GM12878 (cell line): ENCODE results near the gene DNMT1. TPM values are rescaled to one million over a fixed set of nuclear protein-coding genes. Genes with fewer than 3 reads are reported as not detected.
A peak's percentile ranks its signal among the peaks of the same experiment; 100 is the strongest.

ENCODE experiments used
- CBX3 ChIP-seq: fragments of 200-600 bp; sonication (generic); IDR thresholded peaks from 2 replicates; pipeline ENCODE4 v1.6.1; 2016; ENCODE audit warnings: low read depth, borderline replicate concordance
- CHD1 ChIP-seq: IDR thresholded peaks from 2 replicates; pipeline ENCODE4 v1.6.1; 2012; ENCODE audit warnings: low read depth, low read length, improper control_type of control experiment
- CREM ChIP-seq: IDR thresholded peaks from 2 replicates; pipeline ENCODE4 v1.6.1; 2014; ENCODE audit warnings: antibody characterized with exemption, low read depth
- CUX1 ChIP-seq: IDR thresholded peaks from 2 replicates; pipeline ENCODE4 v1.6.1; 2012; ENCODE audit warnings: improper control_type of control experiment, low read depth, low read length; ENCODE audit not compliant: insufficient replicate concordance
- EGR1 ChIP-seq, 2 experiments: IDR thresholded peaks; 1 replicate in 1 of 2; 2 replicates in 1 of 2; pipeline ENCODE4 v1.6.1; 2011 to 2012; ENCODE audit warnings: low read depth in 2 of 2, low read length in 2 of 2, borderline replicate concordance in 1 of 2, mild to moderate bottlenecking in 1 of 2, moderate library complexity in 1 of 2
- EP300 ChIP-seq, 2 experiments: fragments of 150-350 bp in 1 of 2; IDR thresholded peaks; 2 replicates each; pipeline ENCODE4 v1.6.1; 2011 to 2012; ENCODE audit warnings: low read depth in 2 of 2, low read length in 2 of 2, borderline replicate concordance in 1 of 2, improper control_type of control experiment in 1 of 2, inconsistent platforms in 1 of 2; ENCODE audit not compliant: control insufficient read depth in 1 of 2
- ETV6 ChIP-seq, 2 experiments: fragments of 450-650 bp in 1 of 2; IDR thresholded peaks in 1 of 2; conservative IDR thresholded peaks in 1 of 2; 2 replicates each; pipeline ENCODE4 v1.6.1; 2014; ENCODE audit warnings: antibody characterized with exemption in 1 of 2, borderline replicate concordance in 1 of 2, low read depth in 1 of 2, mild to moderate bottlenecking in 1 of 2, moderate library complexity in 1 of 2
- IRF3 ChIP-seq: fragments of 450-650 bp; IDR thresholded peaks from 2 replicates; pipeline ENCODE4 v1.6.1; 2014; ENCODE audit warnings: mild to moderate bottlenecking
- MEF2B ChIP-seq: fragments of 450-650 bp; IDR thresholded peaks from 2 replicates; pipeline ENCODE4 v1.6.1; 2018; ENCODE audit warnings: mild to moderate bottlenecking, moderate library complexity; ENCODE audit not compliant: partially characterized antibody, poor library complexity, severe bottlenecking
- PML ChIP-seq: IDR thresholded peaks from 2 replicates; pipeline ENCODE4 v1.6.1; 2012; ENCODE audit warnings: low read length, inconsistent platforms
- PRDM15 ChIP-seq: fragments of 450-650 bp; formaldehyde crosslinking; IDR thresholded peaks from 2 replicates; pipeline ENCODE4 v1.4.0; 2020; ENCODE audit warnings: mild to moderate bottlenecking, moderate library complexity
- SMAD5 ChIP-seq: IDR thresholded peaks from 2 replicates; pipeline ENCODE4 v1.6.1; 2016; ENCODE audit warnings: antibody characterized with exemption, low read depth
- SMARCA5 ChIP-seq: fragments of 450-650 bp; IDR thresholded peaks from 2 replicates; pipeline ENCODE4 v1.6.1; 2017; ENCODE audit warnings: mild to moderate bottlenecking
- SMC3 ChIP-seq: IDR thresholded peaks from 2 replicates; pipeline ENCODE4 v1.6.1; 2011; ENCODE audit warnings: low read length, improper control_type of control experiment, borderline replicate concordance
- SP1 ChIP-seq: IDR thresholded peaks from one replicate; pipeline ENCODE4 v1.6.1; 2011; ENCODE audit warnings: low read depth, low read length
- SUZ12 ChIP-seq: fragments of 200-600 bp; sonication (generic); IDR thresholded peaks from one replicate; pipeline ENCODE4 v1.6.1; 2018; ENCODE audit warnings: antibody characterized with exemption, mild to moderate bottlenecking; ENCODE audit not compliant: unreplicated experiment
- YY1 ChIP-seq: IDR thresholded peaks from 2 replicates; pipeline ENCODE4 v1.6.1; 2011; ENCODE audit warnings: low read depth, mild to moderate bottlenecking, low read length
- ZSCAN29 ChIP-seq: fragments of 450-650 bp; IDR thresholded peaks from 2 replicates; pipeline ENCODE4 v1.6.1; 2017; ENCODE audit warnings: mild to moderate bottlenecking, moderate library complexity
- polyA plus RNA-seq, 11 experiments: library from polyadenylated mRNA; depleted of rRNA in 4 of 11; unstranded in 6 of 11; stranded (reverse) in 5 of 11; fragments of >200 nt; fragmentation: Nextera tagmentation in 4 of 11; fragmentation: Illumina TruSeq in 1 of 11; extraction: Ambion mirVana in 4 of 11; extraction: Trizol in 1 of 11; gene quantifications; 1 replicate in 1 of 11; 2 replicates in 10 of 11; pipeline versions ENCODE4 v1.2.1 to v1.2.3, GENCODE V29; 2011 to 2016; ENCODE audit warnings: inconsistent platforms in 2 of 11, missing spikeins in 2 of 11, low read depth in 1 of 11
- total RNA-seq, 4 experiments: library from RNA; depleted of rRNA in 3 of 4; stranded (reverse); fragments of >200 nt in 3 of 4; fragmentation: Illumina TruSeq in 1 of 4; extraction: Trizol in 1 of 4; gene quantifications; 2 replicates each; pipeline versions ENCODE4 v1.2.1 to v1.2.3, GENCODE V29; 2013 to 2021

Gene DNMT1
- total and polyA plus RNA-seq, 10 of the 15 experiments (the other 5 are each of a cell fraction or from before 2014, with no cell fraction given) = 70.0 to 290 (median 133) TPM

- no peak for TF ChIP-seq PRDM15 (CRISPR knock-in tag)
- peak; percentile 21; the same call in 1 of the 2 replicates for TF ChIP-seq SMC3
- peak; percentile 31; the same call in 1 of the 2 replicates for TF ChIP-seq YY1
- no peak for TF ChIP-seq CBX3
- TF ChIP-seq SMARCA5 = no peak
- TF ChIP-seq SUZ12 = no peak
- TF ChIP-seq CHD1 = no peak
- TF ChIP-seq CREM = peak; percentile 29; the same call in 1 of the 2 replicates
- peak; percentile 22 for TF ChIP-seq SP1
- no peak for TF ChIP-seq ZSCAN29
- TF ChIP-seq EGR1 (IDR thresholded peaks at IDR 0.05; ENCODE audit: borderline replicate concordance in 1 of 2, low read depth in 2 of 2, low read length in 2 of 2) = peak in 1 of 2 experiments; percentile 78; a peak in 1 of 3 replicates
- peak; percentile 72 for TF ChIP-seq MEF2B
- TF ChIP-seq IRF3 = no peak
- peak in 1 of 2 experiments; percentile 39; a peak in 1 of 4 replicates for TF ChIP-seq EP300 (IDR thresholded peaks at IDR 0.05; ENCODE audit: borderline replicate concordance in 1 of 2, control insufficient read depth in 1 of 2, low read depth in 2 of 2, low read length in 2 of 2)
- TF ChIP-seq ETV6 (conservative IDR thresholded peaks at IDR 0.05 in 1 of 2, IDR thresholded peaks at IDR 0.05 in 1 of 2; ENCODE audit: borderline replicate concordance in 1 of 2, low read depth in 1 of 2) = peak in 1 of 2 experiments; percentile 69; a peak in 2 of 4 replicates
- TF ChIP-seq PML = peak; percentile 38; the same call in 1 of the 2 replicates
- peak; percentile 72; the same call in 1 of the 2 replicates for TF ChIP-seq SMAD5
- no peak for TF ChIP-seq CUX1
These were observed 83.3 kb downstream of the DNMT1 start, which contains the start of gene P2RY11 (continued) for GRCh38 chr19:10111405-10111811.
